HepG2 (cell line): ENCODE results near the gene MMS19. TPM values are rescaled to one million over a fixed set of nuclear protein-coding genes. Genes with fewer than 3 reads are reported as not detected.
A peak's percentile ranks its signal among the peaks of the same experiment; 100 is the strongest.

Experiments
- DMAP1 ChIP-seq: IDR thresholded peaks from 2 replicates; pipeline ENCODE4 v1.6.1; 2016
- IKZF4 ChIP-seq: sonication (generic); formaldehyde crosslinking; IDR thresholded peaks from 2 replicates; pipeline ENCODE4 v1.5.1; 2020; ENCODE audit warnings: borderline replicate concordance, mild to moderate bottlenecking, low read depth, missing genetic modification reagents; ENCODE audit errors: not compliant biosample characterization
- KAT8 ChIP-seq: IDR thresholded peaks from 2 replicates; pipeline ENCODE4 v1.6.1; 2016; ENCODE audit warnings: missing genetic modification reagents, missing compliant biosample characterization
- MIER3 ChIP-seq: IDR thresholded peaks from 2 replicates; pipeline ENCODE4 v1.6.1; 2016; ENCODE audit warnings: missing compliant biosample characterization, borderline replicate concordance
- NAIF1 ChIP-seq: sonication (generic); formaldehyde crosslinking; IDR thresholded peaks from 2 replicates; pipeline ENCODE4 v1.5.0; 2020; ENCODE audit warnings: mild to moderate bottlenecking, missing genetic modification reagents, borderline replicate concordance
- NFAT5 ChIP-seq: sonication (generic); formaldehyde crosslinking; IDR thresholded peaks from 2 replicates; pipeline ENCODE4 v1.4.0; 2020; ENCODE audit warnings: missing genetic modification reagents
- NR2F1 ChIP-seq, 2 experiments: fragments of 450-650 bp in 1 of 2; formaldehyde crosslinking in 1 of 2; IDR thresholded peaks; 2 replicates each; pipeline versions ENCODE4 v1.5.0 to v1.6.1; 2016 to 2020; ENCODE audit warnings: mild to moderate bottlenecking in 1 of 2, missing compliant biosample characterization in 1 of 2, missing genetic modification reagents in 1 of 2, moderate library complexity in 1 of 2
- SMAD9 ChIP-seq: sonication (generic); formaldehyde crosslinking; IDR thresholded peaks from 2 replicates; pipeline ENCODE4 v1.5.1; 2020; ENCODE audit warnings: mild to moderate bottlenecking, missing genetic modification reagents
- THYN1 ChIP-seq: sonication (generic); formaldehyde crosslinking; IDR thresholded peaks from 2 replicates; pipeline ENCODE4 v1.8.1; 2023; ENCODE audit warnings: low read depth, mild to moderate bottlenecking, moderate library complexity, missing genetic modification reagents, borderline replicate concordance
- YEATS2 ChIP-seq: sonication (generic); formaldehyde crosslinking; IDR thresholded peaks from 2 replicates; pipeline ENCODE4 v1.4.0; 2020; ENCODE audit warnings: missing genetic modification reagents, borderline replicate concordance
- ZBTB43 ChIP-seq: sonication (generic); formaldehyde crosslinking; conservative IDR thresholded peaks from 2 replicates; pipeline ENCODE4 v1.4.0; 2020; ENCODE audit warnings: missing genetic modification reagents
- ZFP36L1 ChIP-seq: sonication (generic); formaldehyde crosslinking; IDR thresholded peaks from 2 replicates; pipeline ENCODE4 v1.8.0; 2022; ENCODE audit warnings: mild to moderate bottlenecking, missing genetic modification reagents, moderate library complexity
- ZMAT3 ChIP-seq: sonication (generic); formaldehyde crosslinking; conservative IDR thresholded peaks from 2 replicates; pipeline ENCODE4 v1.7.0; 2021; ENCODE audit warnings: missing genetic modification reagents
- ZNF160 ChIP-seq: sonication (generic); formaldehyde crosslinking; IDR thresholded peaks from 2 replicates; pipeline ENCODE4 v1.8.0; 2022; ENCODE audit warnings: mild to moderate bottlenecking, inconsistent platforms, missing genetic modification reagents
- ZNF17 ChIP-seq: sonication (generic); formaldehyde crosslinking; IDR thresholded peaks from 2 replicates; pipeline ENCODE4 v1.5.0; 2020; ENCODE audit warnings: mild to moderate bottlenecking, missing genetic modification reagents
- ZNF264 ChIP-seq: sonication (generic); formaldehyde crosslinking; IDR thresholded peaks from 2 replicates; pipeline ENCODE4 v1.4.0; 2020; ENCODE audit warnings: missing genetic modification reagents
- ZNF329 ChIP-seq: sonication (generic); formaldehyde crosslinking; IDR thresholded peaks from 2 replicates; pipeline ENCODE4 v1.9.0; 2021; ENCODE audit warnings: low read depth, mild to moderate bottlenecking, missing genetic modification reagents
- ZNF34 ChIP-seq: sonication (generic); formaldehyde crosslinking; IDR thresholded peaks from 2 replicates; pipeline ENCODE4 v1.4.0; 2020; ENCODE audit warnings: mild to moderate bottlenecking, missing genetic modification reagents, borderline replicate concordance
- ZNF703 ChIP-seq: sonication (generic); formaldehyde crosslinking; IDR thresholded peaks from 2 replicates; pipeline ENCODE4 v1.5.1; 2020; ENCODE audit warnings: missing genetic modification reagents, mild to moderate bottlenecking, moderate library complexity, borderline replicate concordance
- ZNF879 ChIP-seq: sonication (generic); formaldehyde crosslinking; IDR thresholded peaks from 2 replicates; pipeline ENCODE4 v1.8.1; 2023; ENCODE audit warnings: missing genetic modification reagents
- polyA plus RNA-seq, 8 experiments: library from polyadenylated mRNA; depleted of rRNA in 3 of 8; stranded (reverse) in 7 of 8; unstranded in 1 of 8; fragments of >200 nt; fragmentation: Illumina TruSeq in 4 of 8; extraction: Trizol in 4 of 8; gene quantifications; 2 replicates each; pipeline versions ENCODE4 v1.2.1 to v1.2.3, GENCODE V29; 2011 to 2016; ENCODE audit warnings: low read depth in 4 of 8, missing spikeins in 1 of 8, mixed read lengths in 1 of 8; ENCODE audit not compliant: insufficient read depth in 1 of 8
- total RNA-seq, 5 experiments: library from RNA; depleted of rRNA; stranded (reverse); fragments of >200 nt; fragmentation: Illumina TruSeq; extraction: Trizol; gene quantifications; 2 replicates each; pipeline ENCODE4 v1.2.3, GENCODE V29; 2016; ENCODE audit warnings: low read depth in 1 of 5
- TF ChIP-seq, protein P1 (sequence below): sonication (generic); formaldehyde crosslinking; IDR thresholded peaks from 2 replicates; pipeline ENCODE4 v1.8.1; 2022; ENCODE audit warnings: low read depth, mild to moderate bottlenecking, missing genetic modification reagents

The MMS19 gene
- total and polyA plus RNA-seq, 2 of the 13 experiments (the other 11 are each of a cell fraction or from before 2014, with no cell fraction given), result 76.4 to 107 TPM

DNA sequence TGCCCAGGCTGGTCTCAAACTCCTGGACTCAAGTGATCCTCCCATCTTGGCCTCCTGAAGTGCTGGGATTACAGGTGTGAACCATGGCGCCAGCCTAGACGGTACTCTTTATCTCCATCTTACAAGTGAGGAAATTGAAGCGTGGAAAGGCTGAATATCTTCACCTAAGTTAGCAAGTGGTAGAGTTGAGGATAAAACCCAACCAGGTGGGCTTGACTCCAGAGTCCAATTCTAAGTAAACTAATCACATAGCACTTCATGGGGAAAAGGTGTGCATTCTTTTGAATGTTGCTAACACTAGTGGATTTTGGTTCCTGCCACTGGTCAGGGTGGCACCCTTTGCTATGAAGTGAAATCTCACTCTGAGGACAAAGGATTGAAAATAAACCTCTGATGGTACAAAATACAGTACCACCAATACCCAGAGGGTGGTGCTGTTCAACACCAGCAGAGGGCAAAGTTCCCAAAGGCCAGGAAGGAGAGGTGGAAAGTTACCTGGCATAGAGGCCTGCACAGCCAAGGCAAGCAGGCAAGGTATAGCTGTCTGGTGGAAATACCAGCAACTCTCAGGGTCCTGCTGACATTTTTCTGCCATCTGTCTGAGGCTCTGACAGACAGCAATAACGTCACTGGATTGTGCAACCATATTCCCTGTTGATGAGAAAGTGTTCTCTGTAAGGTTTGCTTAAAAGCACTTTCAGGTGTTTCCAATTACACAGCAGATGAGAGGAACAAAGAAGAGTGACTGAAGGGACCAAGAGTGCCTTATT, 34.7 kb downstream of the MMS19 start (continued):
- TF ChIP-seq IKZF4 (no peak), ZNF17 (CRISPR knock-in tag) (no peak), ZFP36L1 (CRISPR knock-in tag) (peak; percentile 81; the same call in 1 of the 2 replicates), NAIF1 (CRISPR knock-in tag) (no peak), MIER3 (CRISPR knock-in tag) (no peak), ZNF264 (CRISPR knock-in tag) (0 out of 2 replicates have a peak, but pooled peaks have one; percentile 28), THYN1 (CRISPR knock-in tag) (no peak), ZNF329 (CRISPR knock-in tag) (no peak), ZMAT3 (no peak), ZNF160 (no peak), DMAP1 (CRISPR knock-in tag) (no peak), NR2F1 (CRISPR knock-in tag; IDR thresholded peaks at IDR 0.05) (peak in 1 of 2 experiments; percentile 57; a peak in 2 of 4 replicates), ZNF34 (no peak), ZNF879 (CRISPR knock-in tag) (no peak), KAT8 (CRISPR knock-in tag) (peak; percentile 62), ZNF703 (CRISPR knock-in tag) (no peak), SMAD9 (no peak), YEATS2 (CRISPR knock-in tag) (peak; percentile 56; the same call in 1 of the 2 replicates), ZBTB43 (no peak), NFAT5 (CRISPR knock-in tag) (no peak)
- TF ChIP-seq, protein P1, sequence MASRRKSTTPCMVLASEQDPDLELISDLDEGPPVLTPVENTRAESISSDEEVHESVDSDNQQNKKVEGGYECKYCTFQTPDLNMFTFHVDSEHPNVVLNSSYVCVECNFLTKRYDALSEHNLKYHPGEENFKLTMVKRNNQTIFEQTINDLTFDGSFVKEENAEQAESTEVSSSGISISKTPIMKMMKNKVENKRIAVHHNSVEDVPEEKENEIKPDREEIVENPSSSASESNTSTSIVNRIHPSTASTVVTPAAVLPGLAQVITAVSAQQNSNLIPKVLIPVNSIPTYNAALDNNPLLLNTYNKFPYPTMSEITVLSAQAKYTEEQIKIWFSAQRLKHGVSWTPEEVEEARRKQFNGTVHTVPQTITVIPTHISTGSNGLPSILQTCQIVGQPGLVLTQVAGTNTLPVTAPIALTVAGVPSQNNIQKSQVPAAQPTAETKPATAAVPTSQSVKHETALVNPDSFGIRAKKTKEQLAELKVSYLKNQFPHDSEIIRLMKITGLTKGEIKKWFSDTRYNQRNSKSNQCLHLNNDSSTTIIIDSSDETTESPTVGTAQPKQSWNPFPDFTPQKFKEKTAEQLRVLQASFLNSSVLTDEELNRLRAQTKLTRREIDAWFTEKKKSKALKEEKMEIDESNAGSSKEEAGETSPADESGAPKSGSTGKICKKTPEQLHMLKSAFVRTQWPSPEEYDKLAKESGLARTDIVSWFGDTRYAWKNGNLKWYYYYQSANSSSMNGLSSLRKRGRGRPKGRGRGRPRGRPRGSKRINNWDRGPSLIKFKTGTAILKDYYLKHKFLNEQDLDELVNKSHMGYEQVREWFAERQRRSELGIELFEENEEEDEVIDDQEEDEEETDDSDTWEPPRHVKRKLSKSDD (CRISPR knock-in tag), result no peak
